GM12874 (cell line): ENCODE results near the gene COLQ.

Source experiments
- TF ChIP-seq, protein P1 (sequence below): IDR thresholded peaks from 2 replicates; pipeline ENCODE4 v1.5.1; 2011; ENCODE audit warnings: low read depth, mild to moderate bottlenecking, control low read depth, low read length, moderate library complexity; ENCODE audit not compliant: insufficient read depth

COLQ gene

DNA sequence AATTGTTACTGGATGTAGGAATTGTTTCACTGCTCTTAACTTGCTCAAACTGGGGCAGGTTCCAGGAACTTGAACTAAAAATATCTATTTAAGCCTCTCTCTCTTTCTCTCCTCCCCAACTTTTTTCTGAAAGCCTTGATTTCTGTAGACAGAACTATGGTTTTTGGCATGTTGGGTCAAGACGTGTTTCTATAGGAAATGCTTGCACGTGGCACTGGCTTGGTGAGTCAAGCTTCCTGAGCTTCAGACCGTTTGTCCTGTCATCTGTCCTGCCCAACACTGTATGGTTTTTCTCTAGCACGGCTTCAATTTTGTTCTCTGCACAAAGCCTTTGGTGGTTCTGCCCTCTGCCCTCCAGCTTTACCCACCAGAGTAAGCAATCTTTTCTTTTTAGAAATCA is 80.6 kb downstream of the COLQ start:
- TF ChIP-seq, protein P1, sequence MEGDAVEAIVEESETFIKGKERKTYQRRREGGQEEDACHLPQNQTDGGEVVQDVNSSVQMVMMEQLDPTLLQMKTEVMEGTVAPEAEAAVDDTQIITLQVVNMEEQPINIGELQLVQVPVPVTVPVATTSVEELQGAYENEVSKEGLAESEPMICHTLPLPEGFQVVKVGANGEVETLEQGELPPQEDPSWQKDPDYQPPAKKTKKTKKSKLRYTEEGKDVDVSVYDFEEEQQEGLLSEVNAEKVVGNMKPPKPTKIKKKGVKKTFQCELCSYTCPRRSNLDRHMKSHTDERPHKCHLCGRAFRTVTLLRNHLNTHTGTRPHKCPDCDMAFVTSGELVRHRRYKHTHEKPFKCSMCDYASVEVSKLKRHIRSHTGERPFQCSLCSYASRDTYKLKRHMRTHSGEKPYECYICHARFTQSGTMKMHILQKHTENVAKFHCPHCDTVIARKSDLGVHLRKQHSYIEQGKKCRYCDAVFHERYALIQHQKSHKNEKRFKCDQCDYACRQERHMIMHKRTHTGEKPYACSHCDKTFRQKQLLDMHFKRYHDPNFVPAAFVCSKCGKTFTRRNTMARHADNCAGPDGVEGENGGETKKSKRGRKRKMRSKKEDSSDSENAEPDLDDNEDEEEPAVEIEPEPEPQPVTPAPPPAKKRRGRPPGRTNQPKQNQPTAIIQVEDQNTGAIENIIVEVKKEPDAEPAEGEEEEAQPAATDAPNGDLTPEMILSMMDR = no peak

DNA sequence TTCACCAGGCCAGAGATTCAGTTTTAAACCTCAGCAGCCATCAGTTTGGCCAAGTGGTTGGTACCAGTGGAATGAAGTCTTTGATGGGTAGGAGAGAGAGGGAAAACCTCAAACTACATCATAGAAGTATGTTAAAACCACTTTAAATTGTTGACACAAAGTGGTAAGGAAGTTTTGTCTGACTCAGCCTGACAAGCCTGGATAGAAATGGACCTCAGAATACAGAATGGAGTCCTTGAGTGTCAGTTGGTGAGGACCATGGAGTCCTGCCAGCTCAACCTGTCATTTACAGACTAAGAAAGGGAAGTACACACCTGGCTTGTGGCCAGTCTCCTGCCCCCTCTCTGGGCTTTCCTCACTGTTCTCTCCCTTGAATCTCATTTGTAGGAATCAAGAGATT is 82.0 kb downstream of the COLQ start:
- TF ChIP-seq, protein P1 = no peak

DNA sequence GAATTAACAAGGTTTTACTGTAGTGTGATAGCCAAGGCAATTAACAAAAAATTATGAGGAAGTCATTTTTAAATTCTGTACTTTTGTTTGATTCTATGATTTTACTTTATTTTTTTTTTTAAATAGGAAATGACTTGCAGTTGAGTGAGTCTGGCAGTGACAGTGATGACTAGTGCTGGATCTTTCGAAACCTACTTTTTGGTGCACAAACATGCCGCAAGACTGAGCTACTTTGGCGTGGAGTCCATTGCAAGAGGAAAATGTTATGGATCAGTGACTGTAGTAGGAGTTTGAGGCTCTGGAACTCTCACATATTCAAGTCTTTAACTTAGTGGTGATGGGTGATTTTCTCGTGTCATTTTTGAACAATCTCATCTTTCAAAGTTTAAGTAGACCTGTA is 82.5 kb downstream of the COLQ start:
- TF ChIP-seq, protein P1 = no peak

DNA sequence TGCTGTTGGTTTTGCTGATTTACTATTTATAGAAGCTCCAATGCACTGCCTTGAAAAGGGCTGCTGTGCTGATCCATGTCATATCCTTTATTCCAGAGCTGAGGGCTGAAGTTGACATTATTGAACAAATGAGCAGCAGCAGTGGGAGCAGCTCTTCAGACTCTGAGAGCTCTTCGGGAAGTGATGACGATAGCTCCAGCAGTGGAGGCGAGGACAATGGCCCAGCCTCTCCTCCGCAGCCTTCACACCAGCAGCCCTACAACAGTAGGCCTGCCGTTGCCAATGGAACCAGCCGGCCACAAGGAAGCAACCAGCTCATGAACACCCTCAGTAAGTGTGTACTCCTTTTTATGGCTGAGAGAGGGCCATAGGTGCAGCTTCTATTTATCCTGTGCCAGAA is 85.3 kb downstream of the COLQ start:
- TF ChIP-seq, protein P1 = no peak

DNA sequence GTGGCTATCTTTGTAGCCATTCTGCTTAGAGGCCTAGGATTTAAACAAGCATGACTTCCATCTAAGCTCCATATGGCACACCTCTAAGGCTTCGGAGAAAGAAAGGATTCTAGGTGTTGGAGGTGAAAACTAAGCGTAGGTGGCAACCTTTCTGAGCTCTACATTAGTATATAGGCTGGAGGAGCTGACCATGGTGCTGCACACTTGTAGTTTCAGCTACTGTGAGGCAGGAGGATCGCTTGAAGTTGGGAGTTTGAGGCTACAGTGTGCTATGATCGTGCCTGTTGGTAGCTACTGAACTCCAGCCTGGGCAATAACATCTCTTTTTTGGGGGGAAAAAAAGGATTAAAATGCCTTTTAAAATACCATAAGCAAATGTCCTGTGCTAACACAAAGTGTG is 86.8 kb downstream of the COLQ start:
- TF ChIP-seq, protein P1 = no peak

DNA sequence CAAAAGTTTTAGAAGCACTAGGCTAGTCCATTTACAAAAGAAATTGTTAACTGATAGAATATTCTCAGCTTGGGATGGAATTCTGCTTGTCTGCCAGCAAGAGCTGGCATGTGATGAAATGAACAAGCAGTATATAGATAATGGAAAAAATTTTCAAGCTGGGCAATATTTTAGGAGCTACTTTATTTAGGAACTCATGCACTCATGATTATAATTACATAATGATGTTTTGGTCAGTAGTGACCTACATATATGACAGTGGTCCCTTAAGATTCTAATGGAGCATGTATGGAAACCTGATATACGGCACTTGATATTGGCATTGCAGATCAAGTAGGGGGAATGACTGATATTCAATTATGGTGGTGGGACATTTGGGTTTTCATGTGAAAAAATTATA is 88.0 kb downstream of the COLQ start:
- TF ChIP-seq, protein P1 = no peak

DNA sequence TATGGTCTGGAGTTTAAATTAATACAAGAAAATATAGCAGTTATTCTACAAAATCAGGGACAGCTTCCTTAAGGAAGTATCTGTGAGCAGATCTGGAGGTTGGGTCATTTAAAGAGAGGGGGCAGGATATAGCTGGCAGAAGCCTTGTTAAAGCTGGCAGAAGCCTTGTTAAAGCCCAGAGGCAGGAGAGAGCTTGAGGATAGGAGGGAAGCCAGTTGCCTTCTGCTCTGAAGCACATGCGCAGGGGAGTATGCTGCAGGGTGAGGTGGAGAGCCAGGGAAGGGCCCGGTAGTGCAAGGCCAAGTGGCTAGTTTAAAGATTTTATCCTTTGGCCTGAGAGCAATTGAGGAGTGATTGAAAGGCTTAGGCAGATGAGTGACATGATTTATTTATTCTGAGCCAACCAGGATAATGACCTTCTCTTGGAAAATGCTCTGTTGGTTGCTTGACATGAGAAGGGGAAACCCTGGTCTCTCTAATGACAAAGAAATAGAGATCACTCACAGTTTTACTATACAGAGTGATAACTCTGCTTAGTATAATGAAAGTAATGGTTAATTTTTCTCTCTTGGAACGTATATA is 90.2 kb downstream of the COLQ start:
- TF ChIP-seq, protein P1 = no peak

DNA sequence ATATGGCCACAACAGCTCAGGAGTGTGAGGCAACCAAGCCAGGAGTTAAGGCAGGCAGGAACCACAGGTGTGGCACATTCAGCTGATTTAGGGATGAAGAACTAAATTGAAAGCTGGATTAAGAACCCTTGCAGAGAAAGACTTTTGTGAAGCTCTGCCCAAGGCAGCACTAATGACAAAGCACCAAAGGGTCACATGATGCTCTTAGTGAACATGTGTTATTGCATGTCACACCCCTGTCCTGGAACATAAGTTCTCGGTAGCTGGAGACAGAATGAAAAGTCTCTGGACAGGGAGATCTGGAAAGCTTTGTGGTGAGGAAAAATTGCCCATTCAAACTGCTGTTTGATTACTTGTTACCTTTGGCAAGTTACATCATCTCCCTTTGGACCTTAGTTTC is 90.9 kb downstream of the COLQ start:
- TF ChIP-seq, protein P1 = no peak
